DMS79 (cell line): ENCODE results near the gene NFE2L3.
"Not testable (repeated sequence)": the region's sequence is repeated elsewhere in the genome, so short reads cannot be mapped to it uniquely, and the experiment has no call there.

Experiments
- DNase-seq: peaks from one replicate; lab custom pipeline; 2025; lab: John Stamatoyannopoulos, UW

NFE2L3 gene

GRCh38 chr7:26168458-26169023, 16.5 kb downstream of the NFE2L3 start:
- no peak for DNase-seq

GRCh38 chr7:26169271-26169670, 17.3 kb downstream of the NFE2L3 start:
- DNase-seq, result no peak

GRCh38 chr7:26170663-26171062, 18.7 kb downstream of the NFE2L3 start:
- no peak for DNase-seq

- DNase-seq, result no peak
Observed at GRCh38 chr7:26171601-26172000, 19.6 kb downstream of the NFE2L3 start.

- DNase-seq, result no peak
Observed at GRCh38 chr7:26172048-26172447, 20.1 kb downstream of the NFE2L3 start.

- not testable (repeated sequence) for DNase-seq
Observed at GRCh38 chr7:26175903-26176302, 23.9 kb downstream of the NFE2L3 start.

- DNase-seq, result not testable (repeated sequence)
Observed at GRCh38 chr7:26176696-26177095, 24.7 kb downstream of the NFE2L3 start.

GRCh38 chr7:26177269-26177668, 25.3 kb downstream of the NFE2L3 start:
- not testable (repeated sequence) for DNase-seq

- DNase-seq, result no peak
Observed at GRCh38 chr7:26178272-26178960, 26.4 kb downstream of the NFE2L3 start.

- no peak for DNase-seq
Observed at GRCh38 chr7:26179422-26179821, 27.4 kb downstream of the NFE2L3 start.

- DNase-seq, result no peak
Observed at GRCh38 chr7:26179826-26180497, 28.0 kb downstream of the NFE2L3 start.

GRCh38 chr7:26180792-26181198, 28.8 kb downstream of the NFE2L3 start:
- DNase-seq, result no peak

- no peak for DNase-seq
Observed at GRCh38 chr7:26181474-26182227, 29.7 kb downstream of the NFE2L3 start.

- no peak for DNase-seq
Observed at GRCh38 chr7:26182283-26182682, 30.3 kb downstream of the NFE2L3 start.

GRCh38 chr7:26182706-26183105, 30.7 kb downstream of the NFE2L3 start:
- no peak for DNase-seq

GRCh38 chr7:26183545-26184280, 31.7 kb downstream of the NFE2L3 start:
- no peak for DNase-seq

GRCh38 chr7:26184281-26185101, 32.5 kb downstream of the NFE2L3 start:
- DNase-seq, result not testable (repeated sequence)

- no peak for DNase-seq
Observed at GRCh38 chr7:26185131-26185843, 33.3 kb downstream of the NFE2L3 start.

- no peak for DNase-seq
Observed at GRCh38 chr7:26185844-26186180, 33.8 kb downstream of the NFE2L3 start.
